ENCODE results near the gene MYL7. TPM values are rescaled to one million over a fixed set of nuclear protein-coding genes. Genes with fewer than 3 reads are reported as not detected.

Gene MYL7
- total RNA-seq, 4 donors from 2014 or later = not detected

DNA sequence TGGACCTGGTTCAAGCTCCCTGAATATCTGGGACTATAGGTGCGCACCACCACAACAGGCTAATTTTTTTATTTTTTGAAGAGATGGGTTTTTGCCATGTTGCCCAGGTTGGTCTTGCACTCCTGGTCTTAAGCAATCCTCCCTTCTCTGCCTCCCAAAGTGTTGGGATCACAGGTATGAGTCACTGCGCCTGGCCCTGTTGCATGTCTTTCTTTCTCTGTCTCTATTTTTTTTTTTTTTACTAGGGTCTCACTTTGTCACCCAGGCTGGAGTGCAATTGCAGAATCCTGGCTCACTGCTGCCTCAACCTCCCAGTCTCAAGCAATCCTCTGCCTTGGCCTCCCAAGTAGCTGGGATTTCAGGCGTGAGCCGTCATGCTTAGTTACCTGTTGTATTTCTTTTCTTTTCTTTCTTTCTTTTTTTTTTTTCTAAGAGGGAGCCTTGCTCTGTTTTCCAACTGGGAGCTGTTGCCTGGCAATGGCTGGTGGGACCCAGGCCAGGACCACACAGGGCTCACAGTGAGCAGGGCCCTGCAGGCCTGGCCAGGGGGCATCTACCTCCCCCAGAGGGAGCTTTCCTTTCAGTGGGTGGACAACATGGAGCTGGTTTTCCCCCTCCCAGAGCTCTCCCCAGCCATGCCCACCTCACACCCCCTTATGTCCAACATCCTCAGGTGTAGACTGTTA, 6.0 kb downstream of the MYL7 start:
- Histone ChIP-seq H3K36me3 (no peaks in the 10 kb centered on the region), H3K27ac (no peak overlapping the region), H3K27me3 (no peaks in the 10 kb centered on the region), H3K4me3 (no peak overlapping the region), H3K9me3 (no peaks in the 10 kb centered on the region), H3K4me1 (no peaks in the 10 kb centered on the region)
- no peak for DNase-seq (ENCODE audit: low spot score in 2 of 2)
- WGBS, 2 donors = 88 to 93% methylated on average over 4 of the region's 4 CpGs
- TF ChIP-seq, protein P1, sequence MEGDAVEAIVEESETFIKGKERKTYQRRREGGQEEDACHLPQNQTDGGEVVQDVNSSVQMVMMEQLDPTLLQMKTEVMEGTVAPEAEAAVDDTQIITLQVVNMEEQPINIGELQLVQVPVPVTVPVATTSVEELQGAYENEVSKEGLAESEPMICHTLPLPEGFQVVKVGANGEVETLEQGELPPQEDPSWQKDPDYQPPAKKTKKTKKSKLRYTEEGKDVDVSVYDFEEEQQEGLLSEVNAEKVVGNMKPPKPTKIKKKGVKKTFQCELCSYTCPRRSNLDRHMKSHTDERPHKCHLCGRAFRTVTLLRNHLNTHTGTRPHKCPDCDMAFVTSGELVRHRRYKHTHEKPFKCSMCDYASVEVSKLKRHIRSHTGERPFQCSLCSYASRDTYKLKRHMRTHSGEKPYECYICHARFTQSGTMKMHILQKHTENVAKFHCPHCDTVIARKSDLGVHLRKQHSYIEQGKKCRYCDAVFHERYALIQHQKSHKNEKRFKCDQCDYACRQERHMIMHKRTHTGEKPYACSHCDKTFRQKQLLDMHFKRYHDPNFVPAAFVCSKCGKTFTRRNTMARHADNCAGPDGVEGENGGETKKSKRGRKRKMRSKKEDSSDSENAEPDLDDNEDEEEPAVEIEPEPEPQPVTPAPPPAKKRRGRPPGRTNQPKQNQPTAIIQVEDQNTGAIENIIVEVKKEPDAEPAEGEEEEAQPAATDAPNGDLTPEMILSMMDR (IDR thresholded peaks at IDR 0.05) = no peak
- TF ChIP-seq POLR2A (IDR thresholded peaks at IDR 0.05) (no peak), EP300 (IDR thresholded peaks at IDR 0.05) (no peak)

DNA sequence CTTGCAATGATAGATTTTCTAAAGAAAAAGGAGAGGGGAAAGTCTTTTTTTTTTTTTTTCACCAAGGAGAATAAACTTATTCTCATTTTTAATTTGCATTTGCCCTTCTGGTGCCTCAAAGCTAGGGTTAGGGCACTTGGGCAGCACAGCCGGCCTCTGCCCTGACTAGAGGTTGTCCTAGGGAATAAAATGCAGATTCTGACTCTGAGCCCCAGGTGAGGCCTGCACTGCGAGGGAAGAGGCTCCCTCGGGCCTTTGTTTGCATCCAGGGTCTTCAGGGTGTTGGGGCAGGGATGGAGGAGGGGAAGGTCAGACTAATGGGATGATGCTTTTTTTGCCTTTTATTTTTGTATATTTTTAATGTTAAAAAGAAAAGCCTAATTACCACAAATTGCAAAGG, 7.8 kb downstream of the MYL7 start:
- no peaks in the 10 kb centered on the region for H3K4me1 ChIP-seq
- DNase-seq (ENCODE audit: low spot score in 2 of 2) = no peak
- no peaks in the 10 kb centered on the region for H3K27me3 ChIP-seq
- H3K27ac ChIP-seq = no peak overlapping the region
- no peak overlapping the region for H3K4me3 ChIP-seq
- H3K9me3 ChIP-seq = no peaks in the 10 kb centered on the region
- 26 to 60% methylated on average over 3 of the region's 3 CpGs for WGBS, 2 donors
- H3K36me3 ChIP-seq = no peaks in the 10 kb centered on the region
- TF ChIP-seq POLR2A (IDR thresholded peaks at IDR 0.05) (no peak), EP300 (IDR thresholded peaks at IDR 0.05) (no peak)
- TF ChIP-seq, protein P1 (IDR thresholded peaks at IDR 0.05) = no peak

GRCh38 chr7:44132039-44132438, 9.1 kb downstream of the MYL7 start:
- Histone ChIP-seq H3K36me3 (no peaks in the 10 kb centered on the region), H3K4me3 (no peak overlapping the region), H3K27ac (no peak overlapping the region), H3K9me3 (no peaks in the 10 kb centered on the region), H3K27me3 (no peaks in the 10 kb centered on the region), H3K4me1 (no peaks in the 10 kb centered on the region)
- WGBS, 2 donors = 71 to 78% methylated on average over 2 of the region's 2 CpGs
- no peak for TF ChIP-seq EP300 (IDR thresholded peaks at IDR 0.05)
- TF ChIP-seq POLR2A (IDR thresholded peaks at IDR 0.05) = no peak
- TF ChIP-seq, protein P1 (IDR thresholded peaks at IDR 0.05) = no peak
- DNase-seq (ENCODE audit: low spot score in 2 of 2) = no peak

DNA sequence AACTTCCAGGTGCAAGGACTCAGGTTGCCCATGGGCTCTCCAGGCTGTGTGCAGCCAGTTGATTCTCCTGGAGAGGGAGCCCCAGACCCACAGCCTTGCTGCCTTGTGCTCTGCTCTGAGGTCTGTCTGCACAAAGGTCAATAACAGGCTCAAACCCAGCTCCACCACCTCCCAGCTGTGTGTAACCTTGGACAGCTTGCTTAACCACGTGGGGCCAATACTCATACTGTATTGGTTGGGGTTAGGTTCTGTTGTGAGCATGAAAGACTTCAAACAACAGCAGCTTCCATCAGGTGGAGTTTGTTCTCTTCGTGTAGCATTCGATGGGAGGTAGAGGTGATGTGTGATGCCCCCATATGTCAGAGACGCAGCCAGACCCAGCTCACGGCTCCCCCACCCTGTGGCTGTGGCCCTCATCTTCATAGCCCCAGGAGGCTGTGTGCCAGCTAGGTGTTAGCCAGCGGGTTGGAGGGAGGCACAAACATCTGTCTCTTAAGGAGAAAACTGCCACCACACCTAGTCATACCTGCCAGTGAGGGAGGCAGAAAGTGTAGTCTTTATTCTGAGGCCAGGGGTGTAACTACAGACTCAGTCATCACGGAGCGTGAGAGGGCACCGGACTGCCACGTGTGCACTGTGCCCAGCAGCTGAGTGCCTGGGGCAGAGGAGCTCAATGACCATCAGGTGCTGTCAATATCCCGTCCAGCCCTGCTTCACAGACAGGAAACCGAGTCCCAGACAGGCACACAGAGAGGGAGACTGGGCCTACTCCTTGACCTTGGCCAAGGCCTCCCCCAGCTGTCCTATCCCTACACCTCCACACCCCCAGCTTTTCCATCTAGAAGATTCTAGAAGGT, 9.7 kb downstream of the MYL7 start:
- Histone ChIP-seq H3K4me1 (no peaks in the 10 kb centered on the region), H3K27me3 (no peaks in the 10 kb centered on the region), H3K27ac (no peak overlapping the region), H3K36me3 (no peaks in the 10 kb centered on the region), H3K4me3 (no peak overlapping the region), H3K9me3 (no peaks in the 10 kb centered on the region)
- 75 to 79% methylated on average over 10 to 12 of the region's 12 CpGs for WGBS, 2 donors
- no peak for DNase-seq (ENCODE audit: low spot score in 2 of 2)
- no peak for TF ChIP-seq EP300 (IDR thresholded peaks at IDR 0.05)
- TF ChIP-seq POLR2A (IDR thresholded peaks at IDR 0.05) = no peak
- TF ChIP-seq, protein P1 (IDR thresholded peaks at IDR 0.05) = no peak

Data from tibial nerve (tissue), 4 donors.